CD14-positive monocyte (primary cell): ENCODE results near the gene SLC12A7. TPM values are rescaled to one million over a fixed set of nuclear protein-coding genes. Genes with fewer than 3 reads are reported as not detected.

Experiments
- DNase-seq, 3 donors: peaks; one replicate each; pipeline ENCODE4 v3.0.0-alpha.2; 2011 to 2022
- H2AFZ ChIP-seq: 2 replicates; pipeline ENCODE4 v1.6.0; 2012; ENCODE audit warnings: mild to moderate bottlenecking, low read depth, low read length, inconsistent platforms; ENCODE audit not compliant: insufficient read depth, poor library complexity, severe bottlenecking
- H3K27ac ChIP-seq, 2 donors: 1 replicate in 1 of 2; 2 replicates in 1 of 2; pipeline ENCODE4 v1.5.1; 2012 to 2013; ENCODE audit warnings: low read length in 2 of 2, control low read depth in 1 of 2, inconsistent platforms in 1 of 2, low read depth in 1 of 2, mild to moderate bottlenecking in 1 of 2
- H3K27me3 ChIP-seq, 2 donors: one replicate each; pipeline versions ENCODE4 v1.6.0 to v1.6.1; 2011 to 2013; ENCODE audit warnings: low read length in 2 of 2; ENCODE audit not compliant: control insufficient read depth in 2 of 2, insufficient read depth in 2 of 2
- H3K36me3 ChIP-seq, 2 donors: replicated peaks in 1 of 2; 1 replicate in 1 of 2; 2 replicates in 1 of 2; pipeline versions ENCODE4 v1.5.1 to v1.6.1; 2012 to 2013; ENCODE audit warnings: low read length in 2 of 2, control low read depth in 1 of 2, inconsistent platforms in 1 of 2, mild to moderate bottlenecking in 1 of 2; ENCODE audit not compliant: insufficient read depth in 2 of 2, control insufficient read depth in 1 of 2
- H3K4me1 ChIP-seq, 2 donors: 1 replicate in 1 of 2; 2 replicates in 1 of 2; pipeline versions ENCODE4 v1.5.1 to v1.6.1; 2012 to 2013; ENCODE audit warnings: low read length in 2 of 2, control low read depth in 1 of 2, inconsistent platforms in 1 of 2, mild to moderate bottlenecking in 1 of 2, moderate library complexity in 1 of 2; ENCODE audit not compliant: insufficient read depth in 2 of 2, control insufficient read depth in 1 of 2
- H3K4me2 ChIP-seq: replicated peaks from 2 replicates; pipeline ENCODE3; 2012; ENCODE audit warnings: low read length, moderate library complexity, mild to moderate bottlenecking; ENCODE audit not compliant: poor library complexity, severe bottlenecking; ENCODE audit errors: extremely low read depth
- H3K4me3 ChIP-seq, 3 experiments: fragments of 200-600 bp in 1 of 3; sonication (generic) in 1 of 3; replicated peaks in 1 of 3; 1 replicate in 2 of 3; 2 replicates in 1 of 3; pipeline ENCODE4 v1.5.1; 2011 to 2013; ENCODE audit warnings: low read length in 3 of 3, mild to moderate bottlenecking in 3 of 3, control low read depth in 2 of 3, low read depth in 2 of 3, inconsistent platforms in 1 of 3, moderate library complexity in 1 of 3
- H3K79me2 ChIP-seq: 2 replicates; pipeline ENCODE4 v1.6.0; 2012; ENCODE audit warnings: mild to moderate bottlenecking, control low read depth, inconsistent platforms, low read length, moderate library complexity; ENCODE audit not compliant: insufficient read depth
- H3K9ac ChIP-seq: 2 replicates; pipeline ENCODE4 v1.6.0; 2017; ENCODE audit warnings: low read length, mild to moderate bottlenecking; ENCODE audit not compliant: insufficient read depth, poor library complexity, severe bottlenecking
- H3K9me3 ChIP-seq, 2 donors: replicated peaks in 1 of 2; 1 replicate in 1 of 2; 2 replicates in 1 of 2; pipeline versions ENCODE4 v1.5.1 to v1.6.1; 2012 to 2013; ENCODE audit warnings: low read length in 2 of 2, control low read depth in 1 of 2; ENCODE audit not compliant: control insufficient read depth in 1 of 2, insufficient read depth in 1 of 2
- H4K20me1 ChIP-seq: 2 replicates; pipeline ENCODE4 v1.6.0; 2012; ENCODE audit warnings: mild to moderate bottlenecking, low read length, control low read depth, moderate library complexity; ENCODE audit not compliant: insufficient read depth
- H3K27ac Mint-ChIP-seq, 7 donors: one replicate each; pipeline ENCODE4 v1.8.0; 2020; ENCODE audit warnings: mild to moderate bottlenecking in 7 of 7, mixed read lengths in 7 of 7, moderate library complexity in 6 of 7, inconsistent platforms in 2 of 7
- H3K27me3 Mint-ChIP-seq, 3 donors: one replicate each; pipeline ENCODE4 v1.8.0; 2021 to 2022; ENCODE audit warnings: low read depth in 3 of 3, mild to moderate bottlenecking in 3 of 3, mixed read lengths in 3 of 3, moderate library complexity in 3 of 3, inconsistent platforms in 1 of 3
- H3K36me3 Mint-ChIP-seq, 2 donors: one replicate each; pipeline ENCODE4 v1.8.0; 2020; ENCODE audit warnings: mixed read lengths in 2 of 2, inconsistent platforms in 1 of 2, mild to moderate bottlenecking in 1 of 2
- H3K4me1 Mint-ChIP-seq: one replicate; pipeline ENCODE4 v1.8.0; 2020; ENCODE audit warnings: mild to moderate bottlenecking, mixed read lengths
- H3K4me3 Mint-ChIP-seq, 2 donors: one replicate each; pipeline ENCODE4 v1.8.0; 2020; ENCODE audit warnings: mild to moderate bottlenecking in 2 of 2, mixed read lengths in 2 of 2, moderate library complexity in 1 of 2
- H3K9me3 Mint-ChIP-seq, 7 donors: one replicate each; pipeline ENCODE4 v1.8.0; 2020 to 2022; ENCODE audit warnings: mixed read lengths in 7 of 7, mild to moderate bottlenecking in 6 of 7, moderate library complexity in 6 of 7, inconsistent platforms in 2 of 7
- CTCF ChIP-seq: fragments of 200-600 bp; IDR thresholded peaks from one replicate; pipeline ENCODE4 v1.8.0; 2022; ENCODE audit warnings: antibody characterized with exemption, mild to moderate bottlenecking
- WGBS: methylation state at CpG from one replicate; pipeline ENCODE4 v1.1.5; 2013; ENCODE audit warnings: missing lambda C conversion rate; ENCODE audit not compliant: insufficient coverage; 5-methylcytosine and 5-hydroxymethylcytosine counted together
- intact Hi-C, 2 donors: fragments of 100-400 bp; cut with micrococcal nuclease; formaldehyde crosslinking; loops; one replicate each; pipeline versions ENCODE4 v1.15.0 to v1.15.1; 2023
- polyA plus RNA-seq, 3 donors: library from polyadenylated mRNA; depleted of rRNA in 1 of 3; unstranded in 2 of 3; stranded (reverse) in 1 of 3; fragments of 300-500 nt in 2 of 3; fragments of >200 nt in 1 of 3; fragmentation: Illumina TruSeq in 2 of 3; gene quantifications; 1 replicate in 2 of 3; 2 replicates in 1 of 3; pipeline ENCODE4 v1.2.3, GENCODE V29; 2012 to 2021

The SLC12A7 gene
- polyA plus RNA-seq, 3 donors: 8.2 to 31.2 (median 12.5) TPM

- H3K27me3 ChIP-seq: no peaks in the 10 kb centered on the region
- H3K4me2 ChIP-seq: peak overlapping the region; percentile 8
- H3K27ac Mint-ChIP-seq: peak overlapping the region in 6 of 7 donors; percentile 13 to 83 (median 57)
- DNase-seq: peak; percentile 57 to 80 (median 73)
- H3K9ac ChIP-seq: no peak overlapping the region
- H3K4me3 Mint-ChIP-seq: peak overlapping the region; percentile 37 to 64
- H3K36me3 Mint-ChIP-seq: no peaks in the 10 kb centered on the region
- H3K4me3 ChIP-seq: peak overlapping the region in 1 of 3 experiments; percentile 23
- H3K4me1 Mint-ChIP-seq: peaks cover 41% of the 10 kb centered on the region
- H3K79me2 ChIP-seq: no peaks in the 10 kb centered on the region
- peaks cover 27 to 30% of the 10 kb centered on the region in 2 donors for H3K4me1 ChIP-seq
- peaks cover 0 to 4% (median 4%) of the 10 kb centered on the region in 3 donors for H3K27me3 Mint-ChIP-seq
- peaks cover 5 to 7% of the 10 kb centered on the region in 2 donors for H3K9me3 ChIP-seq
- H3K36me3 ChIP-seq: no peaks in the 10 kb centered on the region
- intact Hi-C loops: no loop called here
- H4K20me1 ChIP-seq: no peaks in the 10 kb centered on the region
- WGBS: 4% methylated on average over 7 of the region's 14 CpGs
- no peak overlapping the region for H2AFZ ChIP-seq
- TF ChIP-seq CTCF: peak; percentile 33
- H3K9me3 Mint-ChIP-seq: peaks cover 4 to 12% (median 7%) of the 10 kb centered on the region in 7 donors
- H3K27ac ChIP-seq: no peak overlapping the region
Observed at GRCh38 chr5:1134478-1134877, 22.6 kb upstream of the SLC12A7 start.

GRCh38 chr5:1133510-1134201 is 21.8 kb upstream of the SLC12A7 start:
- peaks cover 0 to 4% (median 3%) of the 10 kb centered on the region in 3 donors for H3K27me3 Mint-ChIP-seq
- Histone ChIP-seq H3K4me3 (no peak overlapping the region), H2AFZ (no peak overlapping the region), H4K20me1 (no peaks in the 10 kb centered on the region), H3K9me3 (peaks cover 5 to 6% of the 10 kb centered on the region in 2 donors), H3K4me2 (no peak overlapping the region), H3K27ac (no peak overlapping the region), H3K4me1 (peaks cover 27 to 30% of the 10 kb centered on the region in 2 donors), H3K27me3 (no peaks in the 10 kb centered on the region), H3K9ac (no peak overlapping the region), H3K36me3 (no peaks in the 10 kb centered on the region), H3K79me2 (no peaks in the 10 kb centered on the region)
- TF ChIP-seq CTCF: no peak
- intact Hi-C loops: no loop called here
- peaks cover 41% of the 10 kb centered on the region for H3K4me1 Mint-ChIP-seq
- peaks cover 4 to 12% (median 7%) of the 10 kb centered on the region in 7 donors for H3K9me3 Mint-ChIP-seq
- peak overlapping the region in 4 of 7 donors; percentile 13 to 70 (median 49) for H3K27ac Mint-ChIP-seq
- H3K4me3 Mint-ChIP-seq: peak overlapping the region in 1 of 2 donors; percentile 64
- no peak for DNase-seq
- 68% methylated on average over 8 of the region's 17 CpGs for WGBS
- H3K36me3 Mint-ChIP-seq: no peaks in the 10 kb centered on the region
